Endometrial microvascular endothelial cells (primary cell): ENCODE results near the gene SLC7A9. TPM values are rescaled to one million over a fixed set of nuclear protein-coding genes. Genes with fewer than 3 reads are reported as not detected.
"Not testable (repeated sequence)": the region's sequence is repeated elsewhere in the genome, so short reads cannot be mapped to it uniquely, and the experiment has no call there.

Experiments used
- in situ Hi-C: cut with HindIII; loops from 2 replicates; pipeline ENCODE4 v1.10.0; 2017; ENCODE audit warnings: low sequenced_read_pairs, low pct_unique_long_range_greater_than_20kb; ENCODE audit errors: inconsistent ontology term
- total RNA-seq: library from RNA; depleted of rRNA; stranded (reverse); fragments of >200 nt; gene quantifications from one replicate; pipeline ENCODE4 v1.2.3, GENCODE V29; 2015; ENCODE audit errors: inconsistent ontology term

SLC7A9 gene
- total RNA-seq, 1 donor from 2014 or later, result not detected

- in situ Hi-C loops, result not testable (repeated sequence)
Measured at GRCh38 chr19:32867436-32867835, 2.1 kb downstream of the SLC7A9 start.

GRCh38 chr19:32866564-32867265 is 2.9 kb downstream of the SLC7A9 start:
- in situ Hi-C loops, result no loop called here

- in situ Hi-C loops, result no loop called here
Measured at GRCh38 chr19:32866061-32866460, 3.5 kb downstream of the SLC7A9 start.

GRCh38 chr19:32865326-32865725 is 4.2 kb downstream of the SLC7A9 start:
- in situ Hi-C loops, result no loop called here

GRCh38 chr19:32864318-32865007 is 5.1 kb downstream of the SLC7A9 start:
- in situ Hi-C loops, result no loop called here

GRCh38 chr19:32863841-32864240 is 5.7 kb downstream of the SLC7A9 start:
- in situ Hi-C loops, result no loop called here

- in situ Hi-C loops, result no loop called here
Measured at GRCh38 chr19:32863301-32863700, 6.3 kb downstream of the SLC7A9 start.

- in situ Hi-C loops, result no loop called here
Measured at GRCh38 chr19:32862741-32863140, 6.8 kb downstream of the SLC7A9 start.

GRCh38 chr19:32862173-32862572 is 7.4 kb downstream of the SLC7A9 start:
- in situ Hi-C loops, result no loop called here

- in situ Hi-C loops, result no loop called here
Measured at GRCh38 chr19:32861596-32861995, 8.0 kb downstream of the SLC7A9 start.

GRCh38 chr19:32859591-32859990 is 10.0 kb downstream of the SLC7A9 start:
- in situ Hi-C loops, result no loop called here

GRCh38 chr19:32858559-32858958 is 11.0 kb downstream of the SLC7A9 start:
- in situ Hi-C loops, result no loop called here

- in situ Hi-C loops, result no loop called here
Measured at GRCh38 chr19:32858155-32858554, 11.4 kb downstream of the SLC7A9 start.

GRCh38 chr19:32857584-32857983 is 12.0 kb downstream of the SLC7A9 start:
- in situ Hi-C loops, result no loop called here

- in situ Hi-C loops, result not testable (repeated sequence)
Measured at GRCh38 chr19:32856818-32857217, 12.7 kb downstream of the SLC7A9 start.

- in situ Hi-C loops, result no loop called here
Measured at GRCh38 chr19:32852216-32852615, 17.4 kb downstream of the SLC7A9 start.

- in situ Hi-C loops, result not testable (repeated sequence)
Measured at GRCh38 chr19:32848035-32848434, 21.5 kb downstream of the SLC7A9 start.

GRCh38 chr19:32843716-32844245 is 25.8 kb downstream of the SLC7A9 start:
- in situ Hi-C loops, result no loop called here

GRCh38 chr19:32842061-32842460 is 27.5 kb downstream of the SLC7A9 start:
- in situ Hi-C loops, result no loop called here

- in situ Hi-C loops, result no loop called here
Measured at GRCh38 chr19:32837531-32837930, 32.0 kb downstream of the SLC7A9 start.
